MV-4-11 (cell line): ENCODE results near the gene MOSMO.
"Not testable (repeated sequence)": the region's sequence is repeated elsewhere in the genome, so short reads cannot be mapped to it uniquely, and the experiment has no call there.

Experiments used
- DNase-seq: peaks from one replicate; lab custom pipeline; 2025; lab: John Stamatoyannopoulos, UW

MOSMO gene

GRCh38 chr16:22003195-22003594 is 4.7 kb upstream of the MOSMO start:
- DNase-seq = no peak

- no peak for DNase-seq
These were observed 3.6 kb upstream of the MOSMO start for GRCh38 chr16:22004341-22004740.

GRCh38 chr16:22005746-22006145 is 2.2 kb upstream of the MOSMO start:
- DNase-seq = no peak

- DNase-seq = no peak
These were observed 1.3 kb upstream of the MOSMO start for GRCh38 chr16:22006636-22007035.

- DNase-seq = no peak
These were observed 777 bp upstream of the MOSMO start for GRCh38 chr16:22007159-22007508.

- DNase-seq = no peak
These were observed 526 bp downstream of the MOSMO start for GRCh38 chr16:22008215-22009059.

- no peak for DNase-seq
These were observed 3.0 kb downstream of the MOSMO start for GRCh38 chr16:22010902-22011301.

GRCh38 chr16:22012241-22012640 is 4.3 kb downstream of the MOSMO start:
- DNase-seq = no peak

- DNase-seq = no peak
These were observed 5.6 kb downstream of the MOSMO start for GRCh38 chr16:22013486-22013885.

GRCh38 chr16:22014271-22014873 is 6.5 kb downstream of the MOSMO start:
- no peak for DNase-seq

GRCh38 chr16:22016927-22017326 is 9.0 kb downstream of the MOSMO start:
- no peak for DNase-seq

GRCh38 chr16:22018559-22018958 is 10.6 kb downstream of the MOSMO start:
- DNase-seq = no peak

GRCh38 chr16:22022151-22022550 is 14.2 kb downstream of the MOSMO start:
- no peak for DNase-seq

GRCh38 chr16:22023505-22023904 is 15.6 kb downstream of the MOSMO start:
- DNase-seq = no peak

GRCh38 chr16:22024785-22025184 is 16.9 kb downstream of the MOSMO start:
- DNase-seq = not testable (repeated sequence)

- no peak for DNase-seq
These were observed 19.7 kb downstream of the MOSMO start for GRCh38 chr16:22027633-22028032.

GRCh38 chr16:22029632-22030031 is 21.7 kb downstream of the MOSMO start:
- DNase-seq = no peak

GRCh38 chr16:22030087-22030812 is 22.3 kb downstream of the MOSMO start:
- no peak for DNase-seq

GRCh38 chr16:22031483-22032083 is 23.7 kb downstream of the MOSMO start:
- peak; percentile 58 for DNase-seq

GRCh38 chr16:22034503-22034902 is 26.6 kb downstream of the MOSMO start:
- DNase-seq = no peak

GRCh38 chr16:22035153-22035552 is 27.2 kb downstream of the MOSMO start:
- DNase-seq = no peak

GRCh38 chr16:22043882-22044281 is 36.0 kb downstream of the MOSMO start:
- DNase-seq = not testable (repeated sequence)

GRCh38 chr16:22045888-22046287 is 38.0 kb downstream of the MOSMO start:
- DNase-seq = not testable (repeated sequence)
